ENCODE data around the gene CCDC69.
"Not testable (repeated sequence)": the region's sequence is repeated elsewhere in the genome, so short reads cannot be mapped to it uniquely, and the experiment has no call there.

Gene CCDC69

DNA sequence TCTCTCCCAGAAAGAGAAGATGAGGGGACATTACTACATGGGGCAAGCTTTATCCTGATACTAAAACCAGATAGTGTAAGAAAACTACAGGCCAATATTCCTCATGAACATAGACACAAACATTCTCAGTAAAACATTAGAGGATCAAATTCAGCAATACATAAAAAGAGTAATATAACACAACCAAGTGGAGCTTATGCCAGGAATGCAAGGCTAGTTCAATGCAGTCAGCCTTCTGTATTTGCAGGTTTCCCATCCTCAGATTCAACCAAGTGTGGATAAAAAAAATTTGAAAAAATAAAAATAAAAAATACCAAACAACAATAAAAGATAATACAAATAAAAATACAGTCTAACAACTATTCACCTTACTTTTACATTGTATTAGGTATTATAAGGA is 31.3 kb downstream of the CCDC69 start:
- no peak for DNase-seq (ENCODE audit: low read depth)

GRCh38 chr5:151191661-151192060 is 32.2 kb downstream of the CCDC69 start:
- DNase-seq (ENCODE audit: low read depth) = no peak

DNA sequence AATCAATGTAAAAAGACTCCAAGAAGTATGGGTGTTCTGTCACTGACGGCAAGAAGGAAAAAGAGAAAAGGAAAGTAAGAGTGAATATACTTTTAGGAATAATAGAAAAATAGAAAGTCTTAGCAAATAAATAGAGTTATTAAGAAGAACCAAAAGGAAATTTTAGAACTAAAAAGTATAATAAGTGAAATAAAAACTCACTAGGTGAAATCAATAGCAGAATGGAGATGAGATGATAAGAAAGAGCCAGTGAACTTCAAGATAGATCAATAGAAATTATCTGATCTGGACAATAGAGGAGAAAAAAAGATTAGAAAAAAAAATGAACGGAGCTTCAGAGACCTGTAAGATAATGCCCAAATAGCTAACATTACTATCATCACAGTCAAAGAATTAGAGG is 34.7 kb downstream of the CCDC69 start:
- DNase-seq (ENCODE audit: low read depth) = no peak

- DNase-seq (ENCODE audit: low read depth) = no peak
Observed at GRCh38 chr5:151186538-151186937, 37.4 kb downstream of the CCDC69 start.

GRCh38 chr5:151186052-151186451 is 37.8 kb downstream of the CCDC69 start:
- DNase-seq (ENCODE audit: low read depth) = no peak

DNA sequence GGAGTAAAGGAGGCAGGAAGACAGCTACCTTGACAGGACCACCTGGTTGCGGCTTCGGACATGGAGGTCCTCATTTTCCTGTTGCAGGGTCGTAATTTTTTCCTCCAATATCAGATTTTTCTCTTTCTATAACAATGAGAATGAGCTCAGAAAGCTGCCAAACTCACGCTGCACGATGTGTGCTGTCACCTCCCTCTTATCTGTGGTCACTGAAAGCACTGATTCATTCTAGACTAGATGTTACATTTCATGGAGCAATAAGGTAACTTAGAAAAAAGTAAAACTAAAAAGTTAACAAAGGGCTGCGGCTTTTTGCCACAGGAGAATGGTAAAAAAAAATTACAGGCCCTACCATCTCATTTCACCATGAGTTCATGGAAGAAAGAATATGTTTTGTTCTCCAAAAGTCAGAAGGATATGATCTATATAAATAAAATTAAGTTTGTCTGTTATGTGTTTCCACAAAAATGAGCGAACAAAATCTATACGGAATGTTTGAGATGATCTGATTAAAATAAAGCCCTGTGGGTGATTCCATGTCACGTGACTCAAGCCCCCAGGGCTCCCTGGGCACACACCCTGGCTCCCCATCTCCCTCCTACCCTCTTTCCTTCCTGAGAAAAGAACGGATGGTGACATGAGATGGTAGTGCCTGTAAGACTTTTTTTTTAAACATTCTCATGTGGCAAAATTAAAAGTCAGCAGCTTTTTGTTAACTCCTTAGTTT is 39.4 kb downstream of the CCDC69 start:
- no peak for DNase-seq (ENCODE audit: low read depth)

DNA sequence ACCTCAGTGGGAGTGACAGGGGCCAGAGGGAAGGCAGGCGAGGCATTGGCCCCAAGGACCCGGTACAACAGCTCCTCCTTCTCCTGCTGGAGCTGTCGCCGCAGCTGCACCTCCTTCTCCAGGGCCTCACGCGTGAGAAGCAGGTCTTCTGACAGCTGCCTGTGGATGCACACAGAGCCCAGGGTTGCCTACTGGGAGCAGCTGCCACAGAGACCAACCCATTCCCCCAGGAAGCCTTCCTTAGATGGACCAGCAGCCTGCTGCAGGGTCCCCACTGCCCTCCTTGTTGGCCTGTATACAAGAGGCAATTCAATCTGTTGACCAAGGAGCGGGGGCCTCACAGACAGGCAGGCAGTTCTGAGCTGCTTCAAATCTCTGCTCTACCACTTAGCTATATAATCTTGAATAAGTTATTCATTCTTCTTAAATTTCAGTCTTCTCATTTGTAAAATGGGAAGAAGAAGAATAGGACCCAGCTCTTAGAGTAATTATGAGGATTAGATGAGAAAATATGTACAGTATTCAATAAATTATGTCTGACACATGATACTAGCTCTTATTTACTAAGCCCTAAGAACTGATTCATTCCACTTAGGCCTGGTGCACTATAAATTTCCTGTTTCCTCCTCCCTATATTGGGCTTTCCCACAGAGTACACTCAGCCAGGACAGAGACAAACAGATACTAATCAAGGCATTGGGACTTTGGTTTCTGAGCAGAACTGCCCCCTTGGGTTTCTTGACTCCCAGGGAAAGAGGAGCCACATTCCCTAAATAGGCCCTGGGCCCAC is 40.2 kb downstream of the CCDC69 start:
- no peak for DNase-seq (ENCODE audit: low read depth)

GRCh38 chr5:151182976-151183375 is 40.9 kb downstream of the CCDC69 start:
- DNase-seq (ENCODE audit: low read depth) = no peak

DNA sequence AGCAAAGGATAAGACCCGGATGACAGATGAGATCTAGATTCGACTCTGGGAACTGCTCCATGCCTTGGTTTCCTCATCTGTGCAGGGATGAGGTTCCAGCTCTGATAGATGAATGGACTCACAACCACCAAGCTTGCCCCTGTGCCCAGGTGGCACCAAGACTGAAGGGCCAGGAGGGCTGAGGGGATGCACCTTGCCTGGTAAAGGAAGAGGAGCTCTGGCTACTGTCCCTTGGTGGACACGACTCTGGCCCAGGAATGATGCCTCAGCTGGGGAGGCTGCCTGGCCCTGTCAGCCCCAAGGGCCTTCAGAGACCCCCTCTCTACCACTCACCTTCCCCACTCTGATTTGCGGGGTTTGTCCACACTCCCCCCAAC is 41.4 kb downstream of the CCDC69 start:
- no peak for DNase-seq (ENCODE audit: low read depth)

- no peak for DNase-seq (ENCODE audit: low read depth)
Observed at GRCh38 chr5:151181818-151182523, 41.9 kb downstream of the CCDC69 start.

DNA sequence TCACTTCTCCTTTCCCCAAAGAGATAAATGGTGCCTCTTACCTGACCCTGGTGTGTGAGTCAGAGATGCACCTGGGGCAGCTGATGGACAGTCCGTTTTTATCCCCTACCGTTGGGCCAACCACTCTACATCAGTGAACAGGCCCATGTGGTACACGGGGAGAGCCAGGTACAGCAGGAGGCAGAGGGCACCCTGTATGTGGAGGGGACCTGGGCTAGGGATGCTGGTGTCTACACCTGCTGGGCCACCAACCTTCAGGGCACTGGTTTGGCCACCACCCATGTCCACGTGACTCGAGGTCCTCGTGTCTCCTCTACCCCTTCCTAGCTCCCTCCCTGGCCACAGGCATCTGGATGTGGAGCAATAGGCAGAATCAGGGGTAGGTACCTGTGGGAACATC is 43.6 kb downstream of the CCDC69 start:
- DNase-seq (ENCODE audit: low read depth) = no peak

DNA sequence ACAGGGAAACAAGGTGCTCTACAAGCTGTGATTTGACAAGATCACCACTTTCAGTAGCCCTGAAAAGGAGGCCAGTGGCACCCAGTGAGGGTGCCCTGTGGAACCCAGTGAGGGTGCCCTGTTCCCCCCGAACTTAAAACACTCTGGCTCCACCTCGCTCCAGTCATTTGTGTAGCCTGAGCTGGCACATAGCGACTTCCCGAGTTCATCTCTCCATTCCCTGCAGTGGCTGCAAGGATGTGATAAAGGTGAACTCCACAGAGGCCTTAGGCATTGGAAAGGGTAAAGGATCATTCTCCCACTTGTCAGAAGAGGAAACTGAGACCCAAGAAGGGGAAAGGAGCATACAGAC is 44.4 kb downstream of the CCDC69 start:
- no peak for DNase-seq (ENCODE audit: low read depth)

DNA sequence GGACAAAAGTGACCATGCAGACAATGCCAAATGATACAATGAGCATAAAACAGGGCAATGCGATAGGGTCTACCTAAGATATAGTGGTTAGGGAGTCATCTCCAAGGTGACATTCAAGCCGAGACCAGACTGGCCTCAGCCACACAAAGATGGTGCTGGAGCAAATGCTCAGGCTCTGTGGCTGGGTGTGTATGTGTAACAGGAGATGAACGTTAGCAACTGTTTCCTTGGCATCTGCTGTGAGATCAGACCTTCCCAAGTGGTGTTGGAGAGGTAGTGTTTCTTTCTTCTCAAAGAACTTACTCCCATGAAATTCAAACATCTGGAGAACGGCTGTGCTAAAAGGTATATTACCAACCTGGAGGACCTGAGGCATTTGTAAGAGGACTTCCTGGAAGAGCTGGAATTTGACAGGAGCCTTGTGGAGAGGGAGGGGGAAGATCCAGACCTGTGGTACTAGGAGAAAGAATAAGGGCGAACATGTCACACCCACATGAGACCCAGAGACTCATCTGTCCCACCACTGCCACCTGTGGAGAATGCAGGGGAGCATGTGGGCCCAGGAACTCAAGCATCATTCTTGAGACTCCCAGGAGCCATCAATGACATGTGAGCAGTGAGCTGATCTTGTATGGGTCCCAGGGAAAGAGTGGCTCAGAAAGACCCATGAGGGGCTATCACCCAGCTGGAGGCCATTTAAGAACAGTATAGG is 45.0 kb downstream of the CCDC69 start:
- no peak for DNase-seq (ENCODE audit: low read depth)

DNA sequence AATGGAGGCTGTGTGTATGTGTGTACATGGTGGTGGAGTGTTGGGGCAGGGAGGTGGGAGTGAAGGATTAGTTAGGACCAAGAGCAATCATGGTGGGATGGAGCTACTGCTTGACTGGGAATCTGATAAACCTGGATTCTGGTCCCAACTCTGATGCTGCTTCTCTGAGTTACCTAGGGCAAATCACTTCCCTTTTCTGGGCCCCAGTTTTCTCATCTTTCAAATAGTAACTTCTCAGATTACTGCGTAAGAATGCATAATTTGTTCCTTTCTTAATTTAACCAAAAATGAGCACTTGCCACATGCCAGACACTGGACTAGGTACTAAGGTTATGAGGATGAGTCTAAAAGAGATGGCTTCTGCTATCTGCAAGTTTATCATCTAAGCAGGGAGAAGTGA is 45.5 kb downstream of the CCDC69 start:
- no peak for DNase-seq (ENCODE audit: low read depth)

GRCh38 chr5:151176268-151176667 is 47.6 kb downstream of the CCDC69 start:
- not testable (repeated sequence) for DNase-seq (ENCODE audit: low read depth)

DNA sequence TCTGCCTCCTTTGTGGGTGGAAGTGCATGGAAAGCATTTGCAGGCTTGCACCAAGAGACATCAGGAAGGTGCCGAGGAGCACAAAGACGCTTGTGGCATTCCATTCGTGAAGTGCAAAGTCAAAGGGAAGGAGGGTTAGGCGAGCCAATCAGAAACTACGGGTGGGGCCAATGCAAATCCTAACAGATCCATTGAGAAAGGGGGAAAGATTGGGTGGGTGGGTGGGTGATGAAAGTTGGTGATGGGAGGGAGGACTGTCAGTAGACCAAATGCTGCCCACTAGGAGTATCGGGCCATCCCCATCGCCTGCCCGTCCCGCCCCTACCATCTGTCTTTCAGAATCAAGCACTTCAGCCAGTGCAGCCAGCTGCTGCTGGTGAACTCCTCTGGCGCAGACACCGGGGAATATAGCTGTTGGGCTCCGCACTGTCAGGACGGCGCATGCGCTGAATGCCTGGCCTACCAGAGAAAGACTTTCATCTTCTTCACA is 49.2 kb downstream of the CCDC69 start:
- no peak for DNase-seq (ENCODE audit: low read depth)

GRCh38 chr5:151173711-151174611 is 49.9 kb downstream of the CCDC69 start:
- DNase-seq (ENCODE audit: low read depth) = no peak

DNA sequence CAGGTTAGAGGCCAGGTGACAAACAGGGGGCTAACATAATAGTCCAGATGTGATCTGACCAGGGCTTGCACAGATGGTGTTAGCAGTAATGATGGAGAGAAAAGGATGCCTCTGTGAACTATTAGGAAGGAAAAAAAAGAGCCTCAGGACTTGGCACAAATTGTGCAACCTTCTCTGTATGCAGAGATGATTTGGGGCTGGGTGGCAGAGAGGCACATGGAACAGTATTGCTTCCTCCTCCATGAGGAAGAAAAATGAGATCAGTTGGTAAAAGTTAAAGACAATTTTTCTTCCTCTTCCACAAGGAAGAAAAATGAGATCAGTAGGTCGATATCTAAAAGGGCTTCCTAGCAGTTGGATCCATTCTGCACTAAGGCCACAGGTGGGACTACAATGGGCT is 52.4 kb downstream of the CCDC69 start:
- no peak for DNase-seq (ENCODE audit: low read depth)

DNA sequence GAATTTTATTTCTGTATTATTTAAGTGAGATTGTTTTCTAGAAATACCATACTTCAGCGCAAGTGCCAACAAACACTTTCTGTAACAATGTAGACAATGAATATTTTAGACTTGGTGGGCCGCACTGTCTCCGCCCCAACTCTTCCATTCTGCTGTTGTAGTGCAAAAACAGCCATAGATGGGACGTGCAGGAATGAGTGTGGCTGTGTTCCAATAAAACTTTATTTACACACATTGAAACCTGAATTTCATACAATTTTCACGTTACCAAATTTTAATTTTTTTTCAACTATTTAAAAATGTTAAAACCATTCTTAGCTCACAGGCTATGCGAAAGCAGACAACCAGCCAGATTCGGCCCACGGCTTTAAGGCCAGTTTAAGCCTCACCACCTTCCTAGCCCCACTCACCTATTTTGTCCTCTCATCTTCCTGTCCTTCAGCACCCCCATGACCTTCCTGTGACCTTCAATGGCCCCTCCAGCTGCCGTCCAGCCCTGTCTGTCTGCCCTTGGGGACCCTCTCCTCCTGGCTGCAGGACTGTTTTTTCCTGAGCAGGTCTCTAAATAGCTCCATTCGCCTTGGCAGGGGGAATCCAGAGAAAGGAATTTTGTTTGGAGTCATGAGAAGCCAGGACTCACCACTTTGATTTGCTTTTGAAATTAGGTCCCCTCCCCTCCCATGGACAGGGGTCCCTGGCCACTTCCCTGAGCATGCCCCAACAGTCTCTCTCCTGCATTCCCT is 55.1 kb downstream of the CCDC69 start:
- no peak for DNase-seq (ENCODE audit: low read depth)

GRCh38 chr5:151167022-151167421 is 56.9 kb downstream of the CCDC69 start:
- no peak for DNase-seq (ENCODE audit: low read depth)
